Adrenal gland (tissue), 5 donors: ENCODE data around the gene RUNX3.

ENCODE experiments used
- CTCF ChIP-seq, 6 experiments: fragments of 450-650 bp in 4 of 6; fragments of 200-600 bp in 2 of 6; sonication (generic) in 1 of 6; IDR thresholded peaks; 1 replicate in 5 of 6; 2 replicates in 1 of 6; pipeline versions ENCODE4 v1.5.1 to v1.8.0; 2016 to 2021; ENCODE audit warnings: antibody characterized with exemption in 6 of 6, mild to moderate bottlenecking in 2 of 6, moderate library complexity in 1 of 6
- POLR2A ChIP-seq, 2 donors: fragments of 450-650 bp; IDR thresholded peaks; one replicate each; pipeline ENCODE4 v1.6.1; 2017; ENCODE audit warnings: antibody characterized with exemption in 2 of 2, mild to moderate bottlenecking in 2 of 2, moderate library complexity in 1 of 2
- donor health status: DM: no; HTN: no; CAD: no.

- no peak for TF ChIP-seq CTCF (IDR thresholded peaks at IDR 0.05)
- no peak for TF ChIP-seq POLR2A (IDR thresholded peaks at IDR 0.05)
Observed at GRCh38 chr1:24955161-24955560, 25.1 kb upstream of the RUNX3 start.
